Fibroblast of the aortic adventitia (primary cell): ENCODE measurements around the gene MRPL41. TPM values are rescaled to one million over a fixed set of nuclear protein-coding genes. Genes with fewer than 3 reads are reported as not detected.

Experiments used
- DNase-seq: peaks from one replicate; pipeline ENCODE4 v3.0.0-alpha.2; 2010; ENCODE audit warnings: low read depth
- H3K4me3 ChIP-seq: 2 replicates; pipeline ENCODE4 v1.5.1; 2011; ENCODE audit warnings: low read depth, mild to moderate bottlenecking, control low read depth, low read length, moderate library complexity
- CTCF ChIP-seq: IDR thresholded peaks from 2 replicates; pipeline ENCODE4 v1.5.1; 2011; ENCODE audit warnings: mild to moderate bottlenecking, low read length, control low read depth, inconsistent platforms; ENCODE audit not compliant: insufficient read depth
- total RNA-seq: library from RNA; depleted of rRNA; stranded (reverse); fragments of >200 nt; gene quantifications from 2 replicates; pipeline ENCODE4 v1.2.3, GENCODE V29; 2012; ENCODE audit warnings: low replicate concordance

MRPL41 gene
- total RNA-seq, 1 donor: 27.7 TPM

- no peak overlapping the region for H3K4me3 ChIP-seq
- TF ChIP-seq CTCF: no peak
- DNase-seq: no peak
These were observed 11.1 kb upstream of the MRPL41 start for GRCh38 chr9:137540536-137540935.

- DNase-seq: no peak
These were observed 9.2 kb upstream of the MRPL41 start for GRCh38 chr9:137542486-137542885.

GRCh38 chr9:137543237-137543963, 8.3 kb upstream of the MRPL41 start:
- H3K4me3 ChIP-seq: no peak overlapping the region
- DNase-seq: no peak
- TF ChIP-seq CTCF: no peak

More at GRCh38 chr9:137542486-137542885, 9.2 kb upstream of the MRPL41 start:
- no peak overlapping the region for H3K4me3 ChIP-seq
- TF ChIP-seq CTCF: no peak

GRCh38 chr9:137544176-137544760, 7.4 kb upstream of the MRPL41 start:
- DNase-seq: no peak
- no peak for TF ChIP-seq CTCF
- H3K4me3 ChIP-seq: no peak overlapping the region

- DNase-seq: peak; percentile 48
- no peak overlapping the region for H3K4me3 ChIP-seq
- no peak for TF ChIP-seq CTCF
These were observed 6.6 kb upstream of the MRPL41 start for GRCh38 chr9:137545123-137545522.

GRCh38 chr9:137547687-137548543, 3.8 kb upstream of the MRPL41 start:
- no peak for TF ChIP-seq CTCF
- DNase-seq: peak; percentile 31
- no peak overlapping the region for H3K4me3 ChIP-seq
